MM.1S (cell line): Measurements from ENCODE around the gene NAB1.

ENCODE experiments used
- CTCF ChIP-seq: fragments of 300-600 bp; sonication (generic); IDR thresholded peaks from 2 replicates; pipeline ENCODE4 v1.5.1; 2016; ENCODE audit warnings: antibody characterized with exemption, low read length, mixed read lengths
- EZH2 ChIP-seq: fragments of 300-600 bp; sonication (generic); optimal IDR thresholded peaks from 2 replicates; pipeline ENCODE3; 2017; ENCODE audit warnings: low read depth, mild to moderate bottlenecking, antibody characterized with exemption, low read length, mixed read lengths

- TF ChIP-seq EZH2 (no peak), CTCF (no peak)
These were observed 11.6 kb upstream of the NAB1 start for GRCh38 chr2:190637281-190637734.
